Thyroid gland (tissue), 4 donors: ENCODE results near the gene RNF14.

ENCODE experiments used
- CTCF ChIP-seq, 6 experiments: fragments of 200-600 bp in 3 of 6; fragments of 450-650 bp in 3 of 6; sonication (generic) in 3 of 6; IDR thresholded peaks; one replicate each; pipeline ENCODE4 v1.5.1; 2016 to 2019; ENCODE audit warnings: antibody characterized with exemption in 6 of 6, mild to moderate bottlenecking in 2 of 6, inconsistent platforms in 1 of 6, moderate library complexity in 1 of 6
- POLR2A ChIP-seq, 2 donors: fragments of 450-650 bp; IDR thresholded peaks; one replicate each; pipeline ENCODE4 v1.6.1; 2017; ENCODE audit warnings: antibody characterized with exemption in 2 of 2, mild to moderate bottlenecking in 2 of 2, moderate library complexity in 1 of 2

- TF ChIP-seq CTCF (IDR thresholded peaks at IDR 0.05) (no peak), POLR2A (IDR thresholded peaks at IDR 0.05) (no peak)
These were observed 20.1 kb upstream of the RNF14 start for GRCh38 chr5:141948812-141949211.
